ENCODE data around the gene DHRS13.

- TF ChIP-seq POLR2A (IDR thresholded peaks at IDR 0.05) (no peak), CTCF (IDR thresholded peaks at IDR 0.05) (no peak), POLR2AphosphoS5 (IDR thresholded peaks at IDR 0.05) (no peak)
Measured at GRCh38 chr17:28887871-28888471, 14.9 kb downstream of the DHRS13 start.

Data from sigmoid colon (tissue), 4 donors.